GM23248 (cell line): Measurements from ENCODE around the gene TYW3.

Source experiments
- EZH2 ChIP-seq: fragments of 200-600 bp; sonication (generic); IDR thresholded peaks from 2 replicates; pipeline ENCODE4 v1.6.1; 2018; ENCODE audit warnings: antibody characterized with exemption, mild to moderate bottlenecking; ENCODE audit not compliant: insufficient read depth, poor library complexity, severe bottlenecking
- EZH2phosphoT487 ChIP-seq: fragments of 200-600 bp; sonication (generic); IDR thresholded peaks from 2 replicates; pipeline ENCODE4 v1.6.1; 2018; ENCODE audit warnings: antibody characterized with exemption, moderate library complexity, mild to moderate bottlenecking, low read depth; ENCODE audit not compliant: insufficient read depth

GRCh38 chr1:74728736-74729135, 4.2 kb upstream of the TYW3 start:
- TF ChIP-seq EZH2 (no peak), EZH2phosphoT487 (no peak)
